Measurements from ENCODE around the gene ZNF609. TPM values are rescaled to one million over a fixed set of nuclear protein-coding genes. Genes with fewer than 3 reads are reported as not detected.
A peak's percentile ranks its signal among the peaks of the same experiment; 100 is the strongest.

Gene ZNF609
- total and polyA plus RNA-seq, 2 of the 13 experiments (the other 11 are each of a cell fraction or from before 2014, with no cell fraction given), result 8.9 to 9.9 TPM

- TF ChIP-seq GMEB1 (CRISPR knock-in tag; IDR thresholded peaks at IDR 0.05; ENCODE audit: borderline replicate concordance) (no peak), ZNF44 (CRISPR knock-in tag; IDR thresholded peaks at IDR 0.05) (no peak), NAIF1 (CRISPR knock-in tag; IDR thresholded peaks at IDR 0.05; ENCODE audit: borderline replicate concordance) (no peak; the same call in 1 of the 2 replicates), KLF12 (CRISPR knock-in tag; IDR thresholded peaks at IDR 0.05; ENCODE audit: borderline replicate concordance) (0 out of 2 replicates have a peak, but pooled peaks have one; percentile 44), SCMH1 (CRISPR knock-in tag; IDR thresholded peaks at IDR 0.05; ENCODE audit: borderline replicate concordance) (no peak), KDM4B (CRISPR knock-in tag; IDR thresholded peaks at IDR 0.05) (no peak), ZNF496 (CRISPR knock-in tag; IDR thresholded peaks at IDR 0.05; ENCODE audit: insufficient replicate concordance) (no peak), REXO4 (CRISPR knock-in tag; IDR thresholded peaks at IDR 0.05; ENCODE audit: borderline replicate concordance) (no peak), NFE2 (CRISPR knock-in tag; IDR thresholded peaks at IDR 0.05) (no peak), CTCF (CRISPR knock-in tag; IDR thresholded peaks at IDR 0.05) (no peak), ZMAT5 (CRISPR knock-in tag; IDR thresholded peaks at IDR 0.05; ENCODE audit: borderline replicate concordance, low read depth) (no peak), SOX6 (IDR thresholded peaks at IDR 0.05) (no peak), SOX6 (CRISPR knock-in tag; IDR thresholded peaks at IDR 0.05) (peak; percentile 91), NFYC (CRISPR knock-in tag; IDR thresholded peaks at IDR 0.05) (no peak), ZNF597 (CRISPR knock-in tag; IDR thresholded peaks at IDR 0.05) (no peak), ARHGAP35 (CRISPR knock-in tag; IDR thresholded peaks at IDR 0.05; ENCODE audit: borderline replicate concordance) (no peak), ZFP1 (CRISPR knock-in tag; IDR thresholded peaks at IDR 0.05) (peak; percentile 65; the same call in 1 of the 2 replicates), ZNF383 (CRISPR knock-in tag; IDR thresholded peaks at IDR 0.05; ENCODE audit: borderline replicate concordance) (no peak), ZNF879 (CRISPR knock-in tag; IDR thresholded peaks at IDR 0.05) (no peak), DRAP1 (CRISPR knock-in tag; IDR thresholded peaks at IDR 0.05) (no peak), BHLHE40 (IDR thresholded peaks at IDR 0.05; ENCODE audit: low read length) (no peak), ZNF607 (CRISPR knock-in tag; IDR thresholded peaks at IDR 0.05; ENCODE audit: borderline replicate concordance) (no peak), ZNF451 (CRISPR knock-in tag; IDR thresholded peaks at IDR 0.05) (no peak), PTBP1 (IDR thresholded peaks at IDR 0.05; ENCODE audit: low read depth, low read length, poor library complexity, severe bottlenecking) (no peak), ISL2 (CRISPR knock-in tag; IDR thresholded peaks at IDR 0.05) (peak; percentile 61), ZNF101 (CRISPR knock-in tag; IDR thresholded peaks at IDR 0.05; ENCODE audit: borderline replicate concordance, low read depth) (no peak)
Measured at GRCh38 chr15:64610257-64610919, 150.0 kb downstream of the ZNF609 start (continued).
